ENCODE data around the gene ERP44.
"Not testable (repeated sequence)": the region's sequence is repeated elsewhere in the genome, so short reads cannot be mapped to it uniquely, and the experiment has no call there.

Gene ERP44

GRCh38 chr9:100064872-100065581 is 33.8 kb downstream of the ERP44 start:
- DNase-seq: no peak

GRCh38 chr9:100063185-100063584 is 35.6 kb downstream of the ERP44 start:
- DNase-seq: peak in 1 of 3 experiments; percentile 9

- DNase-seq: not testable (repeated sequence)
These were observed 36.1 kb downstream of the ERP44 start for GRCh38 chr9:100062683-100063082.

GRCh38 chr9:100058699-100059579 is 39.9 kb downstream of the ERP44 start:
- no peak for DNase-seq

- DNase-seq: no peak
These were observed 41.2 kb downstream of the ERP44 start for GRCh38 chr9:100057624-100058023.

- DNase-seq: no peak
These were observed 42.2 kb downstream of the ERP44 start for GRCh38 chr9:100056561-100056960.

- no peak for DNase-seq
These were observed 46.4 kb downstream of the ERP44 start for GRCh38 chr9:100052375-100052774.

GRCh38 chr9:100049551-100049950 is 49.2 kb downstream of the ERP44 start:
- DNase-seq: no peak

GRCh38 chr9:100038472-100038871 is 60.3 kb downstream of the ERP44 start:
- no peak for DNase-seq

GRCh38 chr9:100033877-100034551 is 64.8 kb downstream of the ERP44 start:
- DNase-seq: no peak

GRCh38 chr9:100030548-100030947 is 68.3 kb downstream of the ERP44 start:
- no peak for DNase-seq

GRCh38 chr9:100029251-100029650 is 69.5 kb downstream of the ERP44 start:
- DNase-seq: no peak

GRCh38 chr9:100028201-100028784 is 70.5 kb downstream of the ERP44 start:
- DNase-seq: peak; percentile 28 to 83 (median 64)

GRCh38 chr9:100027543-100027942 is 71.3 kb downstream of the ERP44 start:
- no peak for DNase-seq

GRCh38 chr9:100021931-100022330 is 76.9 kb downstream of the ERP44 start:
- DNase-seq: no peak

- DNase-seq: no peak
These were observed 78.5 kb downstream of the ERP44 start for GRCh38 chr9:100020121-100020795.

GRCh38 chr9:100019541-100019940 is 79.3 kb downstream of the ERP44 start:
- no peak for DNase-seq

- DNase-seq: no peak
These were observed 84.0 kb downstream of the ERP44 start for GRCh38 chr9:100014846-100015245.

GRCh38 chr9:100013573-100013972 is 85.2 kb downstream of the ERP44 start:
- no peak for DNase-seq

GRCh38 chr9:100012279-100012678 is 86.5 kb downstream of the ERP44 start:
- no peak for DNase-seq

GRCh38 chr9:100011062-100011681 is 87.6 kb downstream of the ERP44 start:
- DNase-seq: peak; percentile 3 to 52 (median 47)

- no peak for DNase-seq
These were observed 99.0 kb downstream of the ERP44 start for GRCh38 chr9:99999797-100000196.
